Skin of body (tissue), 2 donors: ENCODE data around the gene SENP8. TPM values are rescaled to one million over a fixed set of nuclear protein-coding genes. Genes with fewer than 3 reads are reported as not detected.

Experiments used
- DNase-seq: peaks from one replicate; lab custom pipeline; 2025; lab: John Stamatoyannopoulos, UW
- total RNA-seq: library from RNA; depleted of rRNA; stranded (reverse); fragments of >200 nt; gene quantifications from one replicate; pipeline ENCODE4 v1.2.3, GENCODE V29; 2014

SENP8 gene
- total RNA-seq, 1 donor from 2014 or later = 1.7 TPM

- no peak for DNase-seq
Observed at GRCh38 chr15:72174551-72175165, 56.5 kb downstream of the SENP8 start.

DNA sequence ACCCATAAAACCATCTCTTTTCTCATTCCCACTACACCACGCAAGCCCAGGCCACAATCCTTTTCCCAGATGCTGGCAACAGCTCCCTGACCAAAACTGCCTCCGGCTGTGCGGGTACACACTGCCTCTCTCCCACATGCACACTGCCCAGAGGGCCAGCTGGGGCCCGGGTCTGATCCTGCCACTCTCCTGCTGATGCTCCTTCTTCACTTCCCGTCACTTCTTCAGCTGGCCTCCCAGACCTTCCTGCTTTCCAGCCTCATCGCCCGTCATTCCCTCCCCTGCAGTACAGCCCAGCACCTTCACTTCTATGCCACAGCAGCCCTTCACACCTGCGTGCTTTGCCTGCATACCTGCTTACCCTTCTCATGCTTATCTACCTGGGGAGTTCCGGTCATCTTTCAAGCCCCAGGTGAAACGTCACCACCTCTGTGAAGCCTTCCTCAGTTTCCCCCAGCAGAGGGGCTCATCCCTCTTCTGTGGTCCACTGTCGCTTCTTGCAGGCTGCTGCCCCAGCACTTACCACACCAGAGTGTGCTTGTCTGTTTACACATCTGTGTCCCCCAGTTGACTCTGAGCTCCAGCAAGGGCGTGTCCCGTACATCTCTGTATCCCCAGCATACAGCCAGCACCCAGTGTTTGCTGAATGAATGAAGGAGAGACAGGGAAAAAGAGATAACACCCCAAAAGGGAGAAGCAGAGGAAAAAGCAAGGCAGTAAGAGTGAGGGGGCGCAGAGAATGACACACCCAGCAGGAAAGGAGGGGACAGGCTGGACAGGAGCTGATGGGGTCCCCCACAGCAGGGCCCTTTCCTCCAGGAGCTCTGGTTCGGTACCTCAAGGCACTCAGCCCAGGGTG is 57.2 kb downstream of the SENP8 start:
- no peak for DNase-seq

- no peak for DNase-seq
Observed at GRCh38 chr15:72176159-72176558, 58.0 kb downstream of the SENP8 start.

GRCh38 chr15:72176743-72177142 is 58.5 kb downstream of the SENP8 start:
- no peak for DNase-seq

GRCh38 chr15:72178976-72179585 is 60.9 kb downstream of the SENP8 start:
- no peak for DNase-seq

- DNase-seq = peak; percentile 44
Observed at GRCh38 chr15:72179950-72180581, 61.9 kb downstream of the SENP8 start.

GRCh38 chr15:72180761-72181324 is 62.6 kb downstream of the SENP8 start:
- DNase-seq = no peak

GRCh38 chr15:72182244-72182643 is 64.0 kb downstream of the SENP8 start:
- DNase-seq = no peak

DNA sequence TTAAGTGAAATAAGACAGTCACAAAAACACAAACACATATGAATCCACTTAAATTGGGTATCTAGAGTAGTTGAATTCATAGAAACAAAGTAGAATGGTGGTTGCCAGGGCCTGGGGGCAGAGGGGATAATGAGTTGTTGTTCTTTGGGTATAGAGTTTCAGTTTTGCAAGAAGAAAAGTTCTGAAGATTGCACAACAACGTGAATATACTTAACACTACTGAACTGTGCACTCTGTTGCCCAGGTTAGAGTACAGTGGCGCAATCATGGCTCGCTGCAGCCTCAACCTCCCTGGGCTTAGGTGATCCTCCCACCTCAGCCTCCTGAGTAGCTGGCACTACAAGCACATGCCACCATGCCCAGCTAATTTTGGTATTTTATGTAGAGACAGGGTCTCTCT is 64.5 kb downstream of the SENP8 start:
- no peak for DNase-seq

GRCh38 chr15:72183781-72184164 is 65.6 kb downstream of the SENP8 start:
- no peak for DNase-seq

GRCh38 chr15:72184165-72184811 is 66.1 kb downstream of the SENP8 start:
- no peak for DNase-seq

DNA sequence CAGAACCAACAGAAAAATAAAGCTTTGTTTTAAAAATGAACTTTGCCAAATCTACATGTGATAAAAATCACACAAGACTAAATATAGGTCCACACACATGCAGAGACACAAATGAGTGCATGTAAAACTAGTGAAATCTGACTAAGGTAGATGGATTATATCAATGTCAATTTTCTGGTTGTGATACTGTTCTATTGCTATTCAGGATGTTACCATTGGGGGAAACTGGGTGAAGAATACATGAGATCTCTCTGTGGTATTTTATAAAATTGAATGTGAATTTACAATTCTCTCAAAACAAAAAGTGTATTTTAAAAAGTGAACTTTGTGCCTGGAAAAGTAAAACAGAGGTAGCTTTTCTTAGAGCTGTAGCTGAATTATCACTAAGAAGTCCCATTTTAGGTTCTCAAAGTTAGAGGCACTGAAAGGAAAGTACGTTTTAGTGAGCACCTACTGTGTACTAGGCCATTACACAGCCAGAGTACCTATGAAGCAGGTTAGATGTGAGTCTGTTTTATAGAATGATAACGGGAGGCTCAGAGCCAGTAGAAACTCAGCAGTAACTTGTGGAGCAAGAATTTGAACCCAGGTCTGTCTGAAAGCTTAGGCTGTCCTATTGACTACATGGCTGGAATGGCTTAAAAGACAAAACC is 71.2 kb downstream of the SENP8 start:
- no peak for DNase-seq

GRCh38 chr15:72192416-72192815 is 74.2 kb downstream of the SENP8 start:
- no peak for DNase-seq

Other genes starting within 250 kb of the SENP8 start
- gene MYO9A, start 253 bp upstream of the SENP8 start, total RNA-seq = 73.8 TPM
- gene GRAMD2A, start 79.4 kb downstream of the SENP8 start, total RNA-seq = 0.39 TPM
- 221 TPM for gene PKM, start 112.8 kb downstream of the SENP8 start, total RNA-seq
- gene PARP6, start 154.2 kb downstream of the SENP8 start, total RNA-seq = 35.0 TPM
- gene CELF6, start 201.8 kb downstream of the SENP8 start, total RNA-seq = 1.3 TPM